ENCODE data around the gene DAGLB.
"Not testable (repeated sequence)": the region's sequence is repeated elsewhere in the genome, so short reads cannot be mapped to it uniquely, and the experiment has no call there.

The DAGLB gene

DNA sequence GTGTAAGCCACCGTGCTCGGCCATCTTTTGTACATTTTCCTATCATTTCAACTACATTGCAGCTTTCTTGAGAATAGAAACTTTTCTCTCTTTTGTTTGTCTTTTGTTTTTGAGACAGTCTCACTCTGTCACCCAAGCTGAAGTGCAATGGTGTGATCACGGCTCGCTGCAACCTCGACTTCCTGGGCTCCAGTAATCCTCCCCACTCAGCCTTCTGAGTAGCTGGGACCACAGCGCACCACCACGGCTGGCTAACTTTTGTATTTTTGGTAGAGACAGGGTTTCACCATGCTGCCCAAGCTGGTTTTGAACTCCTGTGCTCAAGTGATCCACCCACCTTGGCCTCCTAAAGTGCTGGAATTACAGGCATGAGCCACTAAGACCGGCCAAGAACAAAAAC is 31.3 kb upstream of the DAGLB start:
- DNase-seq (ENCODE audit: extremely low spot score) = no peak
- CTCF ChIA-PET = no interaction called here
- POLR2A ChIA-PET = no interaction called here
- TF ChIP-seq LEF1 (IDR thresholded peaks at IDR 0.05; ENCODE audit: borderline replicate concordance) (no peak), SP1 (IDR thresholded peaks at IDR 0.05) (no peak), FOXM1 (IDR thresholded peaks at IDR 0.05; ENCODE audit: borderline replicate concordance) (no peak), BHLHE40 (IDR thresholded peaks at IDR 0.05; ENCODE audit: borderline replicate concordance) (no peak), FOXA1 (IDR thresholded peaks at IDR 0.05) (no peak), HDGF (IDR thresholded peaks at IDR 0.05; ENCODE audit: borderline replicate concordance) (no peak)

DNA sequence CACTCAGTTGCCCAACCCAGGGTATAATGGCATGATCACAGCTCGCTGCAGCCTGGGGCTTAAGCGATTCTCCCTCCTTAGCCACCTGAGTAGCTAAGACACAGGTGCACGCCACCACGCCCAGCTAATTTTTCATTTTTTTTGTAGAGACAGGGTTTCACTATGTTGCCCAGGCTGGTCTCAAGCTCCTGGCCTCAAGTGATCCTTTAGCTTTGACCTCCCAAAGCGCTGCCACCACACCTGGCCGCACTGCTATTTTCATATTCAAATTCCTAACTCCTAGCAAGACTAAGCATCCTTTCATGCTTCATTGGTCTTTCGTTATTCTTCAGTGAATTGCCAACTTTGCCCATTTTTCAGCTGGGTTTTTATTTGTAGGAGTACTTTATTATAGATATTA is 30.4 kb upstream of the DAGLB start:
- ChIA-PET POLR2A (interaction anchor here (1.5 kb wide), 1 partner anchor 15 kb away, joined by 3 read pairs; no protein-coding TSS in a partner anchor), CTCF (interaction anchor here (0.5 kb wide), 1 partner anchor 14 kb away, joined by 3 read pairs; no protein-coding TSS in a partner anchor)
- no peak for DNase-seq (ENCODE audit: extremely low spot score)
- TF ChIP-seq CTBP1 (IDR thresholded peaks at IDR 0.05; ENCODE audit: borderline replicate concordance) (no peak), FOXA1 (IDR thresholded peaks at IDR 0.05) (no peak), FOXM1 (IDR thresholded peaks at IDR 0.05; ENCODE audit: borderline replicate concordance) (no peak), ZNF384 (IDR thresholded peaks at IDR 0.05) (no peak), ELF4 (IDR thresholded peaks at IDR 0.05) (no peak)

DNA sequence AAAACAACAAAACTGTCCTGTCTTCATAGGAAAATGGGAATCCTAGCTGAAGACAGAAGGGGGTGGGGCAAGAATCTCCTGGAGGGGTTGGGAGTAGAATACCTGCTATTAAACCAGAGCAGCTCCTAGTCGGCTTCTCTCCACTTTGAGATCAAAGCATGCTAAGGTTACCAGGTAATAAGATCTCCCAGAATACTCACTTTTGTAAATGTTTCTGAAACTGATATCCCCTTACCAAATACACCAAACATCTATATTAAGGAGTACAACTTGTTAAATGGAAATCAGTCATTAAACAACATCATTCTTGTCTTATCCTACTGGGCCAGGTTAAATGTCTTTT is 29.5 kb upstream of the DAGLB start:
- ChIA-PET POLR2A (interaction anchor here (1.3 to 1.5 kb wide), 2 partner anchors 10 to 14 kb away, joined by 3 to 4 read pairs; no protein-coding TSS in a partner anchor), CTCF (no interaction called here)
- no peak for TF ChIP-seq ELF4 (IDR thresholded peaks at IDR 0.05)
- no peak for TF ChIP-seq NFRKB (IDR thresholded peaks at IDR 0.05)
- no peak for TF ChIP-seq FOXK2 (IDR thresholded peaks at IDR 0.05)
- TF ChIP-seq TARDBP (IDR thresholded peaks at IDR 0.05) = no peak
- no peak for TF ChIP-seq BHLHE40 (IDR thresholded peaks at IDR 0.05; ENCODE audit: borderline replicate concordance)
- TF ChIP-seq, protein P1, sequence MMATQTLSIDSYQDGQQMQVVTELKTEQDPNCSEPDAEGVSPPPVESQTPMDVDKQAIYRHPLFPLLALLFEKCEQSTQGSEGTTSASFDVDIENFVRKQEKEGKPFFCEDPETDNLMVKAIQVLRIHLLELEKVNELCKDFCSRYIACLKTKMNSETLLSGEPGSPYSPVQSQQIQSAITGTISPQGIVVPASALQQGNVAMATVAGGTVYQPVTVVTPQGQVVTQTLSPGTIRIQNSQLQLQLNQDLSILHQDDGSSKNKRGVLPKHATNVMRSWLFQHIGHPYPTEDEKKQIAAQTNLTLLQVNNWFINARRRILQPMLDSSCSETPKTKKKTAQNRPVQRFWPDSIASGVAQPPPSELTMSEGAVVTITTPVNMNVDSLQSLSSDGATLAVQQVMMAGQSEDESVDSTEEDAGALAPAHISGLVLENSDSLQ (IDR thresholded peaks at IDR 0.05) = no peak
- no peak for TF ChIP-seq LEF1 (IDR thresholded peaks at IDR 0.05; ENCODE audit: borderline replicate concordance)
- TF ChIP-seq HDGF (IDR thresholded peaks at IDR 0.05; ENCODE audit: borderline replicate concordance) = no peak
- no peak for TF ChIP-seq FOXM1 (IDR thresholded peaks at IDR 0.05; ENCODE audit: borderline replicate concordance)
- no peak for TF ChIP-seq CTBP1 (IDR thresholded peaks at IDR 0.05; ENCODE audit: borderline replicate concordance)
- no peak for TF ChIP-seq FOXA1 (IDR thresholded peaks at IDR 0.05)
- no peak for TF ChIP-seq ARNT (IDR thresholded peaks at IDR 0.05)
- no peak for TF ChIP-seq ZNF384 (IDR thresholded peaks at IDR 0.05)
- no peak for TF ChIP-seq SP1 (IDR thresholded peaks at IDR 0.05)
- TF ChIP-seq L3MBTL2 (conservative IDR thresholded peaks at IDR 0.05) = no peak
- no peak for DNase-seq (ENCODE audit: extremely low spot score)

DNA sequence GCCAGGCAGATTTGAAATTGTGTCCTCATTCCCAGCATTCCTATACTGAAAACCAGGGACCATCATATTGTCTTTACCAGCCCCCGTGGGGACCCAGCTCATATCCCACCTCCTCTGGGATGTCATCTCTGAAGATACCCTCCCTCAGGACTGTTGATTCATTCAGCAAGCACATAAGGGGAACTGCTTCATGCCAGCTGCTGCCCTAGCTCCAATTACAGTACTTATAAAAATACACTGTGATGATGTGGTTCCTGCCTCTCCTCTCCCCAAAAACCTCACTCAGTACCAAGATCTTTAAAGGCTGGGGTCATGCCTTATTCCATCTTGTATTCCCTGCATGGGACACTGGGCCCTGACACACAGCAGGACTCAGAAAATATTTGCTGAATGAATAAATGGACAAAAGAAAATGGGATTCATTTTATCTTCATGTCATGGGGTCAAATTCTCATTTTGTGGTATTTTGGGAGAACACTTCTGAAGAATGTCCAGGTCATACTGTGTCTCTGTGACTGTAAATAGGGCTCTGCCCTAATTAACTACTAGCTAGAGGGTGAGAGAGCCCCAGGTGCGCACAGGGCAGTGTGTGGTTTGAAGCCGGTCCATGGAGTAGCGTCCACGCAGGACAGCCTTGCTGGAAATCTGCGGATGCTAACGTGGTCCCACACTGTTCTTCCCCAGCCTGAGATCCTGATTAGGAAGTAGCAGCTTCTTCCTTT is 29.0 kb upstream of the DAGLB start:
- POLR2A ChIA-PET = interaction anchor here (1.3 to 1.5 kb wide), 2 partner anchors 10 to 14 kb away, joined by 3 to 4 read pairs; no protein-coding TSS in a partner anchor
- no peak for TF ChIP-seq ARNT (IDR thresholded peaks at IDR 0.05)
- no peak for TF ChIP-seq BHLHE40 (IDR thresholded peaks at IDR 0.05; ENCODE audit: borderline replicate concordance)
- TF ChIP-seq SUZ12 (IDR thresholded peaks at IDR 0.05) = no peak
- no peak for TF ChIP-seq ELF4 (IDR thresholded peaks at IDR 0.05)
- TF ChIP-seq L3MBTL2 (conservative IDR thresholded peaks at IDR 0.05) = no peak
- TF ChIP-seq LEF1 (IDR thresholded peaks at IDR 0.05; ENCODE audit: borderline replicate concordance) = no peak
- CTCF ChIA-PET = no interaction called here
- no peak for DNase-seq (ENCODE audit: extremely low spot score)

DNA sequence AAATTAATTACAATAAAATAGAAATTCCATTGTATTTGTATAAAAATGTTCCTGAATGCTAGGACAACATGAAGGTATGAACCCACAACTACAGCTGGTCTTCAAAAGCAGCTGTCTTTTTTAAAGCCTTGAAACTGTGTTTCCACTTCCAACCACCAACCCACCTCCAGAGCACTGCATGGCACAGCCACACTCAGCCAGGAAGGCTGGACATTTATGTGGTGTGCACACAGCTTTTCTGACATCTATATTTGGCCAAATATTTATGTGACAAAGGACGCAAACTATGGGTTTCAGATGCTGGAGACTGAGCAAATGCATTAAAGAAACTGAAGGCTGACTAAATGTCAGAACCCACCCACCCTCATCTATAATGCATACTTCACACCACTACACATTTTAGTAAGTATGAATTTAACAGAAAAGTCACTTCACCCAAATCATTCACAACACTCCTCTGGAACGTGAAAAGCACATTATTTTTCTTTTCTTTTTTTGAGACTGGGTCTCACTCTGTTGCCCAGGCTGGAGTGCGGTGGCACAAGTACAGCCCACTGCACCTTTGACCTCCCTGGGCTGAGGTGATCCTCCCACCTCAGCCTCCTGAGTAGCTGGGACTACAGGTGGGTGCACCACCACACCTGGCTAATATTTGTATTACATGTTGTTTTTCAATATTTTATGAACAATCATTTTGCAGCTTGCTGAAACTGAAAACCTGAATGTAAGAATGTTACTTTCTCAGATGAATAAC is 27.9 kb upstream of the DAGLB start:
- TF ChIP-seq NFRKB (IDR thresholded peaks at IDR 0.05) (no peak), LEF1 (IDR thresholded peaks at IDR 0.05; ENCODE audit: borderline replicate concordance) (no peak), BHLHE40 (IDR thresholded peaks at IDR 0.05; ENCODE audit: borderline replicate concordance) (no peak), FOXA1 (IDR thresholded peaks at IDR 0.05) (no peak), SUZ12 (IDR thresholded peaks at IDR 0.05) (no peak), TARDBP (IDR thresholded peaks at IDR 0.05) (no peak), FOXM1 (IDR thresholded peaks at IDR 0.05; ENCODE audit: borderline replicate concordance) (no peak), HDGF (IDR thresholded peaks at IDR 0.05; ENCODE audit: borderline replicate concordance) (no peak), FOXK2 (IDR thresholded peaks at IDR 0.05) (no peak), CTBP1 (IDR thresholded peaks at IDR 0.05; ENCODE audit: borderline replicate concordance) (no peak), ARNT (IDR thresholded peaks at IDR 0.05) (no peak), SP1 (IDR thresholded peaks at IDR 0.05) (no peak), L3MBTL2 (conservative IDR thresholded peaks at IDR 0.05) (no peak)
- DNase-seq (ENCODE audit: extremely low spot score) = no peak
- ChIA-PET CTCF (no interaction called here), POLR2A (no interaction called here)

DNA sequence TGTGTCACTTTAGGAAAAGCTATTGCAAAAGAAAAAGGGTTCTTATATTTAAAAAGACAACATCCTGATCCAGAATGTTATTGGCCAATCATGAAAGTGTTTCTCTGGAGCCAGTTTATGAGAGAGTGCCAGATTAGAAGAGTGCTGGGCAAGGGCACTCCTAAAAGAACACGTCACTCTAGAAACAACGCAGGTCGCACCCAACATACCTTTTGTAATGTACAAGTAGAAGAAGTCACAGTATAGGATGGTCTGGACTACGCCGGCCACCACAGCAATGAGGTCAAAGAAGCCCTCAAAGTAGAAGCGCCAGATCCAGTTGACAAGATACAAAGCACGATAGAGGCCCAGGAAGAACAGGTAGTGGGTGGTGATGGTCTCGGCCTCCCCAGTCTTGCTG is 18.1 kb upstream of the DAGLB start:
- ChIA-PET CTCF (no interaction called here), POLR2A (no interaction called here)
- no peak for DNase-seq (ENCODE audit: extremely low spot score)
- TF ChIP-seq ZNF384 (IDR thresholded peaks at IDR 0.05) = no peak
- no peak for TF ChIP-seq TARDBP (IDR thresholded peaks at IDR 0.05)
- no peak for TF ChIP-seq CTBP1 (IDR thresholded peaks at IDR 0.05; ENCODE audit: borderline replicate concordance)
- TF ChIP-seq NFRKB (IDR thresholded peaks at IDR 0.05) = no peak
- no peak for TF ChIP-seq BHLHE40 (IDR thresholded peaks at IDR 0.05; ENCODE audit: borderline replicate concordance)
- no peak for TF ChIP-seq SUZ12 (IDR thresholded peaks at IDR 0.05)
- TF ChIP-seq L3MBTL2 (conservative IDR thresholded peaks at IDR 0.05) = no peak
- no peak for TF ChIP-seq ARNT (IDR thresholded peaks at IDR 0.05)
- no peak for TF ChIP-seq SP1 (IDR thresholded peaks at IDR 0.05)
- TF ChIP-seq FOXM1 (IDR thresholded peaks at IDR 0.05; ENCODE audit: borderline replicate concordance) = no peak

DNA sequence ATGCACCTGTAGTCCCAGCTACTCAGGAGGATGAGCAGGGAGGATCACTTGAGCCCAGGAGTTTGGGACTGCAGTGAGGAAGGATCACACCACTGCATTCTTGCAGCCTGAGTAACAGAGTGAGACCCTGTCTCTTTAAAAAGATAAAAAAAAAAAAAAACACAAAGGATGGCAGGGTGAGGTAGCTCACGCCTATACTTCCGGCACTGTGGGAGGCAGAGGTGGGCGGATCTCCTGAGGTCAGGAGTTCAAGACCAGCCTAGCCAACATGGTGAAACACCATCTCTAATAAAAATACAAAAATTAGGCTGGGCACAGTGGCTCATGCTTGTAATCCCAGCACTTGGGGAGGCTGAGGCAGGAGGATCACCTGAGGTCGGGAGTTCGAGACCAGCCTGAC is 15.9 kb upstream of the DAGLB start:
- ChIA-PET POLR2A (interaction anchor here (0.8 to 1.2 kb wide), 2 partner anchors 14 to 16 kb away, joined by 3 to 4 read pairs; partner anchors contain the start of gene DAGLB), CTCF (interaction anchor here (0.8 kb wide), 1 partner anchor 9 kb away, joined by 3 read pairs; no protein-coding TSS in a partner anchor)
- DNase-seq (ENCODE audit: extremely low spot score) = not testable (repeated sequence)

Measured in HEK293T (cell line).